Erythroblast (primary cell): ENCODE results near the gene SLC35F4.

ENCODE experiments used
- GATA1 ChIP-seq: IDR thresholded peaks from 2 replicates; pipeline ENCODE4 v1.6.1; 2011; ENCODE audit warnings: low read depth, mild to moderate bottlenecking, control low read depth, low read length, moderate library complexity
- POLR2A ChIP-seq: IDR thresholded peaks from 2 replicates; pipeline ENCODE4 v1.6.1; 2011; ENCODE audit warnings: mild to moderate bottlenecking, low read length

DNA sequence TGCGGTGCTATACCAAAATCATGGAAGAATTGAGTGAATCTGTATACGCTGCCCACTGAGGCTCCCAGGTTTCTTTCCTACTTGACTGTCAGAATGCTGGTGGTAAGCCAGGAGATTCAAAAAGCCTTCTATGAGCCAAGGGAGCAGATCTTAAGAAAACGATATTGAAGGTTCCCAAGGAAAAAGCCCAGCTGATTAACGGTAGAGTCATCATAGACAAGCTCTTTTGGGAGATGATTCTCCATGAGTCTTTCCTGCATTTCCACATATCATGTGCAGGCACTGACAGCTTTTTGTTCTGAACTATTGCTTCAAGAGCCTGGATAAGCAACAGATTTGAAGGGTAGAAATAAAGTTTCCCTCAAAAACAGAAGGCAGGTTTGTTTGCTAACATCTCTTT, 17.5 kb downstream of the SLC35F4 start:
- TF ChIP-seq POLR2A (no peak), GATA1 (no peak)
